ENCODE measurements around the gene ZNF555.

The ZNF555 gene

GRCh38 chr19:2900296-2901252 lies 59.3 kb downstream of the ZNF555 start, which contains the start of gene ZNF57:
TSS of gene ZNF57 (plus strand) at chr19:2900928. CDS start at chr19:2901046, 118 bp downstream.
- TF ChIP-seq, protein P1, sequence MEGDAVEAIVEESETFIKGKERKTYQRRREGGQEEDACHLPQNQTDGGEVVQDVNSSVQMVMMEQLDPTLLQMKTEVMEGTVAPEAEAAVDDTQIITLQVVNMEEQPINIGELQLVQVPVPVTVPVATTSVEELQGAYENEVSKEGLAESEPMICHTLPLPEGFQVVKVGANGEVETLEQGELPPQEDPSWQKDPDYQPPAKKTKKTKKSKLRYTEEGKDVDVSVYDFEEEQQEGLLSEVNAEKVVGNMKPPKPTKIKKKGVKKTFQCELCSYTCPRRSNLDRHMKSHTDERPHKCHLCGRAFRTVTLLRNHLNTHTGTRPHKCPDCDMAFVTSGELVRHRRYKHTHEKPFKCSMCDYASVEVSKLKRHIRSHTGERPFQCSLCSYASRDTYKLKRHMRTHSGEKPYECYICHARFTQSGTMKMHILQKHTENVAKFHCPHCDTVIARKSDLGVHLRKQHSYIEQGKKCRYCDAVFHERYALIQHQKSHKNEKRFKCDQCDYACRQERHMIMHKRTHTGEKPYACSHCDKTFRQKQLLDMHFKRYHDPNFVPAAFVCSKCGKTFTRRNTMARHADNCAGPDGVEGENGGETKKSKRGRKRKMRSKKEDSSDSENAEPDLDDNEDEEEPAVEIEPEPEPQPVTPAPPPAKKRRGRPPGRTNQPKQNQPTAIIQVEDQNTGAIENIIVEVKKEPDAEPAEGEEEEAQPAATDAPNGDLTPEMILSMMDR (IDR thresholded peaks at IDR 0.05): no peak

DNA sequence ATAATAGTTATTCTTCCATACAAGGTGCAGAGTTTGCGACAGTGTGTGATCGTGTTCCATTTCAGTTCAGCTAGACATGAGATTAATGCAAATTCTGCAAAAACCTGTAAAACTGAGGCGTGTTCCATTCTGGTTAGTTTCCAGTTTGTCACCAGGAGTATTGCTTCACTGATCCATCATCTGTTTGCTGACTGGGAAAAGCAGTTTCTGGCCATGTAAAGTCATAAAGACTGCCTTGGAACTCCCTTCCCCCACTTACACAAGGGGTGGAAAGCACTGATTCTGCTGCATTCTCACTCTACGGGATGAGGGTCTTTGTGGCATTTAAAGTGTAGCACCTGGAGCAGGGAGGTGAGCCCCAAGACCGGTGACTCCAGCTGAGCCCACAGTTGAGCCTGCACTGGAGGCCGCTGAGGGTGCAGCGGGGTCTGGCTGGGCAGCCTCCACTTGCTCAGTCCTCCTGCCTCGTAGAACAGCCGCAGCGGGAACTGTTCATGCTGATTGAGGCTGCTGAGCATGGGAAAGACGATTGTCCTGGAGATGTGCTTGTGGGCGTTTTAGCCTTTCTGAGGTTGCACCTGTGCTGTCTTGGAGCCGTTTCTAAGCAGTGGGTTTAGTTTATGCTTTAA lies 61.4 kb downstream of the ZNF555 start:
- TF ChIP-seq, protein P1 (IDR thresholded peaks at IDR 0.05): no peak

- TF ChIP-seq, protein P1 (IDR thresholded peaks at IDR 0.05): no peak
Measured at GRCh38 chr19:2905918-2906519, 64.7 kb downstream of the ZNF555 start.

GRCh38 chr19:2906631-2907195 lies 65.4 kb downstream of the ZNF555 start:
- TF ChIP-seq, protein P1 (IDR thresholded peaks at IDR 0.05): no peak
